Tibial artery (tissue), 4 donors: ENCODE measurements around the gene DOCK10.
A peak's percentile ranks its signal among the peaks of the same experiment; 100 is the strongest.

Source experiments
- DNase-seq, 2 donors: peaks; one replicate each; pipeline ENCODE4 v3.0.0-alpha.2; 2019
- H3K27ac ChIP-seq, 2 donors: fragments of 200-600 bp; sonication (generic) in 1 of 2; 1 replicate in 1 of 2; 2 replicates in 1 of 2; pipeline ENCODE4 v1.5.1; 2018 to 2019; ENCODE audit warnings: mild to moderate bottlenecking in 1 of 2
- H3K27me3 ChIP-seq, 2 donors: fragments of 200-600 bp; sonication (generic) in 1 of 2; one replicate each; pipeline versions ENCODE4 v1.5.1 to v1.6.0; 2016 to 2019
- H3K36me3 ChIP-seq, 3 donors: fragments of 200-600 bp; sonication (generic) in 2 of 3; one replicate each; pipeline ENCODE4 v1.5.1; 2016 to 2019; ENCODE audit warnings: mild to moderate bottlenecking in 2 of 3
- H3K4me1 ChIP-seq, 4 donors: fragments of 200-600 bp; sonication (generic) in 2 of 4; 1 replicate in 3 of 4; 2 replicates in 1 of 4; pipeline ENCODE4 v1.5.1; 2016 to 2019
- H3K4me3 ChIP-seq, 2 donors: fragments of 200-600 bp; sonication (generic) in 1 of 2; 1 replicate in 1 of 2; 2 replicates in 1 of 2; pipeline ENCODE4 v1.5.1; 2018 to 2019; ENCODE audit warnings: mild to moderate bottlenecking in 2 of 2
- H3K9me3 ChIP-seq, 3 donors: fragments of 200-600 bp; sonication (generic) in 1 of 3; one replicate each; pipeline ENCODE4 v1.5.1; 2016 to 2019
- CTCF ChIP-seq, 2 experiments: fragments of 200-600 bp in 1 of 2; fragments of 450-650 bp in 1 of 2; IDR thresholded peaks; one replicate each; pipeline ENCODE4 v1.5.1; 2017 to 2019; ENCODE audit warnings: antibody characterized with exemption in 2 of 2, mild to moderate bottlenecking in 1 of 2, moderate library complexity in 1 of 2
- intact Hi-C: fragments of 100-400 bp; cut with DNase I; formaldehyde crosslinking; loops from one replicate; pipeline ENCODE4 v1.15.0; 2023; ENCODE audit warnings: low total_unique reads

The DOCK10 gene

DNA sequence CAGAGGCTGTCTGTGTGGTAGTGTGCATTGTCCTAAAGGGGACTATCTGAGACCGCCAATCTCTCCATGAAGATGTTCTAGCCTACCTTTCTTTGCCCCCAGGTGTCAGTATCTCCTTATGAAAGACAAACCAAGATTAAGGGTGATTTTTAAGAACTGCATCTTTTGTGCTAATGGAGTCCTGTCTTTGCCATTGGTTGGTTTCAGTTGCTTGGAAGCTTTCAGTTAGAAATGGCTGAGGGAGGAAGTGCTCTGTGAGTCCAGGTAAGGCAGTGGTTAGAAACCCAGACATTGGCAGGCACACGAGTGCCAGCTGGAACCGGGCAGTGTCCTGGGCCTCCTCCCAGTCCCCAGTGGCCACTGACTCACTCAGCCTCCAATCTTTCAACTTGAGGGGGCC is 111.3 kb downstream of the DOCK10 start:
- DNase-seq, result no peak
- peak overlapping the region; percentile 88 to 93 for H3K27ac ChIP-seq
- intact Hi-C loops, result no loop called here
- no peaks in the 10 kb centered on the region for H3K9me3 ChIP-seq
- H3K36me3 ChIP-seq, result no peaks in the 10 kb centered on the region
- H3K4me1 ChIP-seq, result peaks cover 0 to 98% (median 70%) of the 10 kb centered on the region in 4 donors
- no peak for TF ChIP-seq CTCF (IDR thresholded peaks at IDR 0.05)
- no peaks in the 10 kb centered on the region for H3K27me3 ChIP-seq
- H3K4me3 ChIP-seq, result no peak overlapping the region

DNA sequence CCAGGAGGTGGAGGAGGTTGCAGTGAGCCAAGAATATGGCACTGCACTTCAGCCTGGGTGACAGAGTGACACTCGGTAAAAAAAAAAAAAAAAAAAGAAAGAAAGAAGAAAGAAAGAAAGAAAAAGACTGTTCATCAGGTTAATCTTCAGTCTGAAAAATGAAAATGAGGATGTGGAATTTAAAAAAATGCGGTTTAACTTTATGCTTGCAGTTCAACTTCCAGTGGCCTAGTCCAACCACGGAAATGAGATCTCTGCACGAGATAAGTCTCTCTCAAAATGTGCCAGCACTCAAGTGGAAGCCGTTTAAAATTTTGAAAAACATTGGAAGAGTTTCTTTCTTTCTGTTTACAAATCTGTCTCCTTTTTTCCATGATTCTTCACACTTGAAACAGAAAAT is 112.1 kb downstream of the DOCK10 start:
- H3K9me3 ChIP-seq, result no peaks in the 10 kb centered on the region
- peak overlapping the region; percentile 88 to 93 for H3K27ac ChIP-seq
- H3K27me3 ChIP-seq, result no peaks in the 10 kb centered on the region
- H3K4me1 ChIP-seq, result peaks cover 0 to 99% (median 74%) of the 10 kb centered on the region in 4 donors
- no peak for DNase-seq
- no peak overlapping the region for H3K4me3 ChIP-seq
- no peak for TF ChIP-seq CTCF (IDR thresholded peaks at IDR 0.05)
- intact Hi-C loops, result no loop called here
- no peaks in the 10 kb centered on the region for H3K36me3 ChIP-seq

- Histone ChIP-seq H3K4me3 (no peak overlapping the region), H3K27me3 (no peaks in the 10 kb centered on the region), H3K4me1 (peaks cover 0 to 99% (median 73%) of the 10 kb centered on the region in 4 donors), H3K9me3 (no peaks in the 10 kb centered on the region), H3K27ac (peak overlapping the region; percentile 88 to 93), H3K36me3 (no peaks in the 10 kb centered on the region)
- DNase-seq, result no peak
- intact Hi-C loops, result no loop called here
- TF ChIP-seq CTCF (IDR thresholded peaks at IDR 0.05), result no peak
These were observed 112.8 kb downstream of the DOCK10 start for GRCh38 chr2:224929512-224929911.

DNA sequence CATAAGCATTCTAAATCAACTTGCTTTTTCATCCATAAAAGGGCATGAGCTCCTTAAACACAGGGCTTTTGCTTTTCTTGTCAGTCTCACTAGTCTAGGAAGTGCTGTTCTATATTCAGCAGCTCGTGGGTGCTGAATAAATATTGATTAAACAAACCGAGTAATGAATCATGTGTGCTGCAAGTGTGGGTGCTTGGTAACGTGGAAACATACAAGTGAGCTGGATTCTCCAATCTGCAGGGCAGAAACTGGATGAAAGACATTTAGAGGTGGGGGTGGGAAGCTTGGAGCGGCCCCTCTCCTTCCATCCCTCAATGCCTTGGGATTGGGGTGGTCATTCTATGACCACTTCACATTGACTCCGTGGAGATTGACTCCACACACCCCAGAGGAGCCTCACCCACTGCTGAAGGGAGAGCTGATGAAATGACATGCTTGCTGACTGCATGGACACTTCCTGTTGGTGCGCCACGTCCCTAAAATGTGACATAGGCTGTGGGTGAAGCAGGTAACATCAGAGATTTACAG is 114.6 kb downstream of the DOCK10 start:
- TF ChIP-seq CTCF (IDR thresholded peaks at IDR 0.05), result no peak
- no peaks in the 10 kb centered on the region for H3K36me3 ChIP-seq
- H3K4me3 ChIP-seq, result no peak overlapping the region
- H3K9me3 ChIP-seq, result no peaks in the 10 kb centered on the region
- H3K27me3 ChIP-seq, result no peaks in the 10 kb centered on the region
- peak overlapping the region; percentile 88 to 93 for H3K27ac ChIP-seq
- intact Hi-C loops, result no loop called here
- peaks cover 0 to 84% (median 62%) of the 10 kb centered on the region in 4 donors for H3K4me1 ChIP-seq
- DNase-seq, result peak in 1 of 2 donors; percentile 45

DNA sequence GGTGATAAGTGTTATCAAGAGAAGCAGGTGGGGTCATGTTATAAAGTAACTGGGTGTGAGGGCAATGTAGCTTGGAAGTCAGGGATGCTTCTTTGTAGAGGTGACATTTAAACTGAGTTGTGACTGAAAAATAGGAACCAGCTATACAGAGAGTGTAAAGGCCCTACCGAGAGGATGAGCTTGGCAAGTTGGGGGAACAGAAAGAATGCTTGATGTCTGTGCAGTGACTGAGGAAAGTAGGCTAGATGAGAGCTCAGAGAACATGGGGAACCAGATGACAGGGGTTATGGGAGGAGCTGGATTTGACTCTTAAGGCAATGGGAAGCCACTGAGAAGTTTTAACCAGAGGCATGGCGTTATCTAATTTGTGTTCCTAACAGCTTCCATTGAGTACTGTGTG is 115.3 kb downstream of the DOCK10 start:
- DNase-seq, result no peak
- intact Hi-C loops, result no loop called here
- H3K27me3 ChIP-seq, result no peaks in the 10 kb centered on the region
- no peak overlapping the region for H3K4me3 ChIP-seq
- no peak for TF ChIP-seq CTCF (IDR thresholded peaks at IDR 0.05)
- H3K36me3 ChIP-seq, result no peaks in the 10 kb centered on the region
- H3K27ac ChIP-seq, result peak overlapping the region; percentile 88 to 93
- H3K9me3 ChIP-seq, result no peaks in the 10 kb centered on the region
- H3K4me1 ChIP-seq, result peaks cover 0 to 77% (median 58%) of the 10 kb centered on the region in 4 donors

DNA sequence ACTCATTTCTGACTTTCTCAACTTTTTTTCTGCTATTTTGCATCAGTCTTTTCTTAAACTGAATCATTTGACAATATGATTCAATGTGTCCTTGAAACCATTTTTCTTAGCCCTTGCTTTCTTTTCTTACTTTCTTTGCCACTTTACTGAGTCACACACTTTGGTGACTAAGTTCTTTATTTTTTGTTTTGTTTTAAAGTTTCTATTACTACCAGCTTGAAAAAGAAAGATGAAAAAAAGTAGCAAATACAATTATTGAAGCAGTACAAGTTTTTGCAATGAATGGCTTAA is 116.5 kb downstream of the DOCK10 start:
- DNase-seq, result no peak
- Histone ChIP-seq H3K9me3 (no peaks in the 10 kb centered on the region), H3K27me3 (no peaks in the 10 kb centered on the region), H3K36me3 (no peaks in the 10 kb centered on the region), H3K27ac (peak overlapping the region; percentile 88 to 93), H3K4me1 (peaks cover 0 to 64% (median 46%) of the 10 kb centered on the region in 4 donors), H3K4me3 (no peak overlapping the region)
- no peak for TF ChIP-seq CTCF (IDR thresholded peaks at IDR 0.05)
- intact Hi-C loops, result no loop called here
